Endothelial cell of umbilical vein (primary cell): ENCODE results near the gene KCNMA1. TPM values are rescaled to one million over a fixed set of nuclear protein-coding genes. Genes with fewer than 3 reads are reported as not detected.

ENCODE experiments used
- BruUV-seq: library from RNA; stranded (reverse); fragments of 400-500 nt; replicated peaks from 2 replicates; lab custom pipeline; 2021; lab: Mats Ljungman, UMichigan
- CTCF ChIA-PET: fragments of 300-600, 350-600 bp; sonication (Branson Sonifier 250); formaldehyde crosslinking; loops from one replicate; lab custom pipeline; 2021; ENCODE audit warnings: antibody characterized with exemption, inconsistent platforms; lab: Charles Lee
- POLR2A ChIA-PET: fragments of 300-600, 350-600 bp; sonication (Branson Sonifier 250); formaldehyde crosslinking; loops from one replicate; lab custom pipeline; 2021; ENCODE audit warnings: antibody characterized with exemption, inconsistent platforms; lab: Charles Lee
- DNase-seq: peaks from one replicate; pipeline ENCODE4 v3.0.0-alpha.2; 2011; ENCODE audit warnings: low read depth, low spot score
- FAIRE-seq: peaks from 2 replicates; lab custom pipeline; 2011; peaks lifted over from hg19 to GRCh38; lab: Jason Lieb, UNC
- H2AFZ ChIP-seq: 2 replicates; pipeline ENCODE4 v1.6.0; 2012; ENCODE audit warnings: low read depth, low read length, control low read depth, inconsistent platforms
- H3K27ac ChIP-seq: 2 replicates; pipeline ENCODE4 v1.5.1; 2011; ENCODE audit warnings: low read depth, mild to moderate bottlenecking, control low read depth, low read length, moderate library complexity; ENCODE audit not compliant: insufficient read depth
- H3K27me3 ChIP-seq, 2 experiments: 2 replicates each; pipeline versions ENCODE4 v1.6.0 to v1.6.1; 2011; ENCODE audit warnings: low read length in 2 of 2, mixed read lengths in 1 of 2; ENCODE audit not compliant: control insufficient read depth in 2 of 2, insufficient read depth in 2 of 2
- H3K36me3 ChIP-seq, 2 experiments: 2 replicates in 1 of 2; 3 replicates in 1 of 2; pipeline ENCODE4 v1.5.1; 2011; ENCODE audit warnings: low read length in 2 of 2, mild to moderate bottlenecking in 1 of 2, moderate library complexity in 1 of 2; ENCODE audit not compliant: control insufficient read depth in 2 of 2, insufficient read depth in 2 of 2; ENCODE audit errors: extremely low read depth in 1 of 2
- H3K4me1 ChIP-seq: 3 replicates; pipeline ENCODE4 v1.5.1; 2011; ENCODE audit warnings: mild to moderate bottlenecking, low read length; ENCODE audit not compliant: control insufficient read depth, insufficient read depth; ENCODE audit errors: extremely low read depth
- H3K4me2 ChIP-seq: 2 replicates; pipeline ENCODE4 v1.6.1; 2011; ENCODE audit warnings: low read length, control low read depth, mixed read lengths; ENCODE audit not compliant: insufficient read depth
- H3K4me3 ChIP-seq, 3 experiments: fragments of 200-600 bp in 1 of 3; sonication (generic), shearing (Covaris generic) in 1 of 3; replicated peaks in 1 of 3; 2 replicates each; pipeline ENCODE4 v1.5.1; 2011 to 2016; ENCODE audit warnings: control low read depth in 3 of 3, low read length in 3 of 3, mild to moderate bottlenecking in 2 of 3, inconsistent platforms in 1 of 3, low read depth in 1 of 3, moderate library complexity in 1 of 3; ENCODE audit not compliant: insufficient read depth in 1 of 3
- H3K79me2 ChIP-seq: 2 replicates; pipeline ENCODE4 v1.6.0; 2012; ENCODE audit warnings: low read length, inconsistent platforms; ENCODE audit not compliant: control insufficient read depth, insufficient read depth
- H3K9ac ChIP-seq: replicated peaks from 2 replicates; pipeline ENCODE3; 2011; ENCODE audit warnings: low read length, control low read depth; ENCODE audit not compliant: insufficient read depth; ENCODE audit errors: extremely low read depth
- H3K9me1 ChIP-seq: replicated peaks from 3 replicates; pipeline ENCODE4 v1.6.0; 2011; ENCODE audit warnings: mild to moderate bottlenecking, low read length; ENCODE audit not compliant: control insufficient read depth, insufficient read depth; ENCODE audit errors: extremely low read depth
- H3K9me3 ChIP-seq: replicated peaks from 2 replicates; pipeline ENCODE4 v1.5.1; 2012; ENCODE audit warnings: low read length, inconsistent platforms; ENCODE audit not compliant: control insufficient read depth, insufficient read depth
- H4K20me1 ChIP-seq: replicated peaks from 2 replicates; pipeline ENCODE3; 2011; ENCODE audit warnings: mild to moderate bottlenecking, low read length; ENCODE audit not compliant: control insufficient read depth, insufficient read depth; ENCODE audit errors: extremely low read depth
- EZH2 ChIP-seq: IDR thresholded peaks from 2 replicates; pipeline ENCODE4 v1.6.1; 2012; ENCODE audit warnings: borderline replicate concordance, low read depth, mild to moderate bottlenecking, moderate library complexity, low read length, inconsistent platforms; ENCODE audit not compliant: severe bottlenecking
- FOS ChIP-seq: IDR thresholded peaks from 2 replicates; pipeline ENCODE4 v1.6.1; 2011; ENCODE audit warnings: mild to moderate bottlenecking, low read length, moderate library complexity, borderline replicate concordance; ENCODE audit not compliant: insufficient read depth
- GATA2 ChIP-seq: IDR thresholded peaks from 2 replicates; pipeline ENCODE4 v1.7.0; 2011; ENCODE audit warnings: low read depth, mild to moderate bottlenecking, moderate library complexity, mixed read lengths, low read length; ENCODE audit not compliant: insufficient read length, insufficient read depth
- JUN ChIP-seq: IDR thresholded peaks from 2 replicates; pipeline ENCODE4 v1.6.1; 2011; ENCODE audit warnings: borderline replicate concordance, low read depth; ENCODE audit not compliant: insufficient read length, insufficient read depth
- MYC ChIP-seq: IDR thresholded peaks from one replicate; pipeline ENCODE4 v1.6.1; 2011; ENCODE audit warnings: mild to moderate bottlenecking, low read depth, low read length
- POLR2A ChIP-seq: IDR thresholded peaks from 2 replicates; pipeline ENCODE4 v1.6.1; 2012; ENCODE audit warnings: low read depth, mild to moderate bottlenecking, control low read depth, low read length
- POLR2AphosphoS5 ChIP-seq: IDR thresholded peaks from 2 replicates; pipeline ENCODE4 v1.6.1; 2012; ENCODE audit warnings: low read depth, mild to moderate bottlenecking, control low read depth, low read length, moderate library complexity; ENCODE audit not compliant: insufficient read depth
- dilution Hi-C: fragments of 300-500 bp; cut with MboI; formaldehyde crosslinking; loops from one replicate; pipeline ENCODE4 v1.15.0; 2019; ENCODE audit warnings: low sequenced_read_pairs; ENCODE audit not compliant: extremely low pct_ligation_motif_present
- intact Hi-C: fragments of 100-400 bp; cut with micrococcal nuclease; formaldehyde crosslinking; loops from one replicate; pipeline ENCODE4 v1.10.0; 2022
- polyA plus RNA-seq, 4 experiments: library from polyadenylated mRNA; depleted of rRNA in 3 of 4; stranded (reverse) in 3 of 4; unstranded in 1 of 4; fragments of >200 nt; gene quantifications; 2 replicates each; pipeline versions ENCODE4 v1.2.1 to v1.2.3, GENCODE V29; 2011 to 2012; ENCODE audit warnings: missing spikeins in 1 of 4
- total RNA-seq: library from RNA; stranded (reverse); gene quantifications from 2 replicates; pipeline ENCODE4 v1.2.3, GENCODE V29; 2021
- TF ChIP-seq, protein P1 (sequence below): IDR thresholded peaks from 2 replicates; pipeline ENCODE4 v1.6.1; 2011; ENCODE audit not compliant: insufficient read depth, insufficient read length
- TF ChIP-seq, protein P2 (sequence below), 2 donors: IDR thresholded peaks; 1 replicate in 1 of 2; 2 replicates in 1 of 2; pipeline ENCODE4 v1.5.1; 2011; ENCODE audit warnings: low read length in 2 of 2, mild to moderate bottlenecking in 2 of 2, moderate library complexity in 2 of 2, control low read depth in 1 of 2, inconsistent platforms in 1 of 2, low read depth in 1 of 2; ENCODE audit not compliant: insufficient read depth in 1 of 2; ENCODE audit errors: extremely low read depth in 1 of 2

The KCNMA1 gene
- total and polyA plus RNA-seq, 2 donors (not counting 3 experiments of a cell fraction or from before 2014, with no cell fraction given): 0.10 to 0.82 TPM

DNA sequence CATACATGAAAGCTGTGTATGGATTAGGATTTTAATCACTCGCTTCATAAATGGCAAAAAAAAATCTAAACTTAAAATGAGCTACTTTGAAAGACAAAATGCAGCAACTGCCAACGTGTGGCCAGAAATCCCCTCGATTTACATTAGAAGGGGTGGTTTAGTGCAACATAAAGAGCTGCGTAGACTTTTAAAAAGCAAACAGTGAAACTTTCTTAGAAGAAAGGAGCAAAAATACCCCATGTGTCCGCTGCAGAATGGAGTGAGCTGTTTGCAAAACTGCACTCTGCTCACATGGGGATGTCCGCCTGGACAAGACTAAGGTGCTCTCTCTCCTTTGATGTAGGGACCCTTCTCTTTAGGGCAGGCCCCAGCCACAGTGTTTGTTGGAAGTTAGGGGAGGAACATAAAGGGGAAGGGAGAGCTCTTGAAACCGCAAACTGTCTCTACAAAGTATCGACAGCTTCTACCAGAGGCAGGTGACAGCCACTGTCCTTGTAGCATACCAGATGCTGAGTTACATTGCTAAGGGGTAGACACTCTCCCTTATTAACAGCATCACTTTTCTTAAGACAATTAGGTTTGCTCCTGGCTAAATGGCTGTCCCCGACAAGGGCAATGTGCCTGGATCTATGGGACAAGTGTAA is 528.1 kb downstream of the KCNMA1 start:
- TF ChIP-seq FOS (no peak), MYC (no peak), JUN (no peak), POLR2AphosphoS5 (no peak), POLR2A (no peak), GATA2 (no peak), EZH2 (no peak)
- TF ChIP-seq, protein P1, sequence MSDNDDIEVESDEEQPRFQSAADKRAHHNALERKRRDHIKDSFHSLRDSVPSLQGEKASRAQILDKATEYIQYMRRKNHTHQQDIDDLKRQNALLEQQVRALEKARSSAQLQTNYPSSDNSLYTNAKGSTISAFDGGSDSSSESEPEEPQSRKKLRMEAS: no peak
- TF ChIP-seq, protein P2, sequence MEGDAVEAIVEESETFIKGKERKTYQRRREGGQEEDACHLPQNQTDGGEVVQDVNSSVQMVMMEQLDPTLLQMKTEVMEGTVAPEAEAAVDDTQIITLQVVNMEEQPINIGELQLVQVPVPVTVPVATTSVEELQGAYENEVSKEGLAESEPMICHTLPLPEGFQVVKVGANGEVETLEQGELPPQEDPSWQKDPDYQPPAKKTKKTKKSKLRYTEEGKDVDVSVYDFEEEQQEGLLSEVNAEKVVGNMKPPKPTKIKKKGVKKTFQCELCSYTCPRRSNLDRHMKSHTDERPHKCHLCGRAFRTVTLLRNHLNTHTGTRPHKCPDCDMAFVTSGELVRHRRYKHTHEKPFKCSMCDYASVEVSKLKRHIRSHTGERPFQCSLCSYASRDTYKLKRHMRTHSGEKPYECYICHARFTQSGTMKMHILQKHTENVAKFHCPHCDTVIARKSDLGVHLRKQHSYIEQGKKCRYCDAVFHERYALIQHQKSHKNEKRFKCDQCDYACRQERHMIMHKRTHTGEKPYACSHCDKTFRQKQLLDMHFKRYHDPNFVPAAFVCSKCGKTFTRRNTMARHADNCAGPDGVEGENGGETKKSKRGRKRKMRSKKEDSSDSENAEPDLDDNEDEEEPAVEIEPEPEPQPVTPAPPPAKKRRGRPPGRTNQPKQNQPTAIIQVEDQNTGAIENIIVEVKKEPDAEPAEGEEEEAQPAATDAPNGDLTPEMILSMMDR (IDR thresholded peaks at IDR 0.05; ENCODE audit: extremely low read depth in 1 of 2, insufficient read depth in 1 of 2, low read depth in 1 of 2, low read length in 2 of 2): no peak
- H2AFZ ChIP-seq: no peak overlapping the region
- H3K4me2 ChIP-seq: no peak overlapping the region
- H4K20me1 ChIP-seq: no peaks in the 10 kb centered on the region
- ChIA-PET POLR2A (no interaction called here), CTCF (interaction anchor here (0.5 to 1.0 kb wide), 2 partner anchors 1708 to 1872 kb away, joined by 3 to 5 read pairs; partner anchors contain the start of gene ZNF503)
- no peak for FAIRE-seq
- H3K79me2 ChIP-seq: no peaks in the 10 kb centered on the region
- H3K9me3 ChIP-seq: no peaks in the 10 kb centered on the region
- no peak for DNase-seq
- dilution Hi-C loops (no loop called here), intact Hi-C loops (no loop called here)
- H3K4me1 ChIP-seq: peaks cover 6% of the 10 kb centered on the region
- H3K27me3 ChIP-seq: no peaks in the 10 kb centered on the region
- BruUV-seq: no TSS peak
- no peak overlapping the region for H3K4me3 ChIP-seq
- H3K9ac ChIP-seq: no peak overlapping the region
- no peaks in the 10 kb centered on the region for H3K36me3 ChIP-seq
- no peak overlapping the region for H3K27ac ChIP-seq
- H3K9me1 ChIP-seq: no peaks in the 10 kb centered on the region
